Stimulated activated naive CD4-positive, alpha-beta T cell (primary cell): ENCODE data around the gene CLCN6.
A peak's percentile ranks its signal among the peaks of the same experiment; 100 is the strongest.

ENCODE experiments used
- DNase-seq, 6 experiments: peaks; one replicate each; lab custom pipeline; 2025; lab: John Stamatoyannopoulos, UW

Gene CLCN6

GRCh38 chr1:11779715-11780379 lies 26.1 kb upstream of the CLCN6 start:
- DNase-seq, result no peak

DNA sequence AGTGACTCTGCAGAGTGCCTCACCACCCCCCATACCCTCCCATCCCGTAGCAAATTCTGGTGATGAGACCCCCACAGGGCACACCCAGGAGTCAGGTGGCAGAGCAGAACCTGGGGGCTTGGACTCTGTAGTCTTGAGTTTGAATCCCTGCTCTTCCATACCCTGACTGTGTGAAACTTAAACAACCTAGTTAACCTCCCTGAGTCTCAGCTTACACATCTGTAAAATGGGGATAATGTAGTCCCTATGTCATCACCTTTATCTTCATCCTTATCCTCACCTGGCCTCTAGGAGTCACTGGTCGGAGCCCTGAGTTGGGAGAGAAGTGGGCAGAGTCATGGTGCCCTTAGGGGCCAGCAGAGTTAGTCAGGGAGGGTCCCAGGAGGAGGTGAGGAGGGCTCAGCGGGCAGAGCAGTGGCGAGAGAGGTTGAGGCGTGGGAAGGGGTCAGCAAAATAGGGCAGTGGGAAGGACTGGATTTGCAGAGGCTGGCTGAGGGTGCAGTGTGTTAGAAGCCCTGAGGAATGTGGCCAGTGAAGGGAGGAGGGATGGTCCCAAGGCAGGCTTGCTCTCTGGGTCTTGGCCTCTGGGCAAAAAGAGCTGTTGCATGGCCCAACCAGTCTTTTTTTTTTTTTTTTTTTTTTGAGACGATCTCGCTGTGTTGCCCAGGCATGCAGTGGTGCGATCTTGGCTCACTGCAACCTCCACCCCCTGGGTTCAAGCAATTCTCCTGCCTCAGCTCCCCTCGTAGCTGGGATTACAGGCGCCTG lies 25.4 kb upstream of the CLCN6 start:
- no peak for DNase-seq

DNA sequence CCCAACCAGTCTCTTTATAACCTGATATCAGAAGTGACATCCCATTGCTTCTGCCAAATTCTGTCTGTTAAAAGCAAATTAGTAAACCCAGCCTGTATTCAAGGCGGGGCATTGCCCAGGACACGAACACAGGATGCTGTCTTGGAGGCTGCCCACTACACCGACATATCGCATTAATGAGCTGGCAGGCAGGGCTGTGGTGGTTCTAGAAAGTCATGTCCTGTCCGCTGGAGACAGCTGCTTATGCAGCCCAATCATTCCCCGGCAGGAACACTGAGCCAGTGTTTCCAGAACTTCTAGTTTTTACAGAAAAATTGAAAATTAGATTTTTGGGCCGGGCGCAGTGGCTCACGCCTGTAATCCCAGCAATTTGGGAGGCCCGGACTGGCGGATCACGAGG lies 24.7 kb upstream of the CLCN6 start:
- no peak for DNase-seq

GRCh38 chr1:11782127-11782708 lies 23.8 kb upstream of the CLCN6 start:
- DNase-seq, result no peak

DNA sequence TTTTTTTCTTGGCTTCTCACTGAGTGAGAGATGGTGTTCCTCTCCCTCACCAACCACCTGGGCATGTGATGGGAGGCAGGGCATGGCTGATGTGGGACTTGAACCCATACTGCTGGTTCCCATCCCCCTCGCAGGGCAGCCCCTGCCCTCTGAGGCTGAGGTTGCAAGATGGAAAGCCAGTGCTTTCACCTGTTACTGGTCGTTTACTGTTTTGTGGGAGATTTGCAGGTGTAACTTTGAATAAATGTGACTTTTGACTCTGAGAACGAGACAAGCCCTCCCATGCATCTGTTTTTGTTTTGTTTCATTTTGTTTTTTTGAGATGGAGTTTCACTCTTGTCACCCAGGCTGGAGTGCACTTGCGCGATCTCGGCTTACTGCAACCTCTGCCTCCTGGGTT lies 22.4 kb upstream of the CLCN6 start:
- DNase-seq, result no peak

DNA sequence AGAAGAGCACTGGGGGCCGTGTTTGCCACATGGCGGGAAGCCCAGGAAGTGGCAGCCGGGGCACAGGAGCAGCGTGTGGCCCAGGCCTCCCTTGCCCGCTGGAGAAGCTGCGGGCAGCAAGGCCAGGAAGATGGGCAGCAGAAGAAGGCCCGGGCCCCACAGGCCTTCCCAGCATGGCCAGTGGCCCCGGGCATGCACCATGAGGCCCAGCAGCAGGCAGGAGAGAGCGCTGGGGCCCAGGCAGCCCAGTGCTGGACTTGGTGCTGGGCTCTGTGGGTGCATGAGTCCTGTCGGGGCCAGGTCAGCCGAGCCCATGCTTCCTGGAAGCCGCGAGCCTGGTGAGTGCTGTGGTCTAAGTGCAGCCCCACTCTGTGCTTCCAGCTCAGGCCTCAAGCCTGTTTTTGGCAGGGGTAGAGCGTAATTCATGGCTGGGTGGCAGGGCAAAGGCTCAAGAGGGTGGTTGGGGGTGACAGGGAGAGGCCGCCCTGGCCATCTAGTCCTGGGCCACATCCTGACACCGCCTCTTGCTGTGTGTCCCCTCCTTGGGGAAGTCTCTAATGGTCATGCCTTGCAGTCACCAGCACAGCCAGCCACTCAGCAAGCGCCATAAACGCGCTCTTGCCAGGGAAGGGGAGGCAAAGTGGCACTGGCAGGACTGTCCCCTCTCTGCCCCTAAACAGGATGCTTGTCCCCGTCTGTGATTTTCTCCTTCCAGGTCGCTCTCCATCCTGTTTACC lies 21.6 kb upstream of the CLCN6 start:
- no peak for DNase-seq

DNA sequence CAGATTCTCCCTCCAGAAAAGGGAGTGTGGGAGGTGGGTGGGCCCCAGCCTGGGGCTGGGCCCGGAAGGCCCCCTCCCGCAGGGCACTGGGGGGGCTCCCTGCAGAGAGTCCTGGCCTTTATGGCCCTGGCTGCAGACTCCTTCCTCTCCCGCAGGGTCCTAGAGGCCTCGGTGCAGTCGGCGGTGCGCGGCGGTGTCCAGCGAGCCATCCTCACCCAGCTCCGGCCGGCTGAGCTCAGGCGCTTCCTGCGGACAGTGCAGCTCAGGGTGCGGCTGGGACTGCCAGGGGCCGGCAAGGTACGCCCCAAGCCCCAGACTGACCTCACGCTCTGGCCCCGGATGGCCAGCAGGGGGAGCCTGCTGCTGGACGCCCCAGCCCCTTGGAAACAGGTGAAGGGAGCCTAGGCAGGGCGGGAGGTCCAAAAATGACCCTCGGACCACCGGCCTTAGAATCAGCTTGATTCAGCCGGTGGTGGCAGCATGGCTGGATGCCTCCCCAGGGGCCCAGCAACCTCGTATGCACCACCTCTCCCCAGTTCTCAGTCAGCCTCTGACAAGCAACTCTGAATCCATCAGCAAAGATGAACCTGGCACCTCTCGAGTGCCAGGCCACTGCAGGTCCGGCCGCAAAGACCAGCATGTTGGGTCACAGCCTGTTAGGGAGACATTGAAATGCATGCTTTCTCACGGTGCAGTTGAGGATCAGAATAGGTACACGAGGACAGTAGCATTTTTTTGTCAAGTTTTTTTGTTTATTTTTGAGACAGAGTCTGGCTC lies 20.8 kb upstream of the CLCN6 start:
- DNase-seq, result peak in 3 of 6 experiments; percentile 18 to 45 (median 25)

- DNase-seq, result no peak
Observed at GRCh38 chr1:11786168-11786567, 19.8 kb upstream of the CLCN6 start.

- no peak for DNase-seq
Observed at GRCh38 chr1:11787251-11787803, 18.7 kb upstream of the CLCN6 start.

- DNase-seq, result no peak
Observed at GRCh38 chr1:11787804-11788436, 18.1 kb upstream of the CLCN6 start.

GRCh38 chr1:11788549-11789053 lies 17.4 kb upstream of the CLCN6 start:
- DNase-seq, result no peak

DNA sequence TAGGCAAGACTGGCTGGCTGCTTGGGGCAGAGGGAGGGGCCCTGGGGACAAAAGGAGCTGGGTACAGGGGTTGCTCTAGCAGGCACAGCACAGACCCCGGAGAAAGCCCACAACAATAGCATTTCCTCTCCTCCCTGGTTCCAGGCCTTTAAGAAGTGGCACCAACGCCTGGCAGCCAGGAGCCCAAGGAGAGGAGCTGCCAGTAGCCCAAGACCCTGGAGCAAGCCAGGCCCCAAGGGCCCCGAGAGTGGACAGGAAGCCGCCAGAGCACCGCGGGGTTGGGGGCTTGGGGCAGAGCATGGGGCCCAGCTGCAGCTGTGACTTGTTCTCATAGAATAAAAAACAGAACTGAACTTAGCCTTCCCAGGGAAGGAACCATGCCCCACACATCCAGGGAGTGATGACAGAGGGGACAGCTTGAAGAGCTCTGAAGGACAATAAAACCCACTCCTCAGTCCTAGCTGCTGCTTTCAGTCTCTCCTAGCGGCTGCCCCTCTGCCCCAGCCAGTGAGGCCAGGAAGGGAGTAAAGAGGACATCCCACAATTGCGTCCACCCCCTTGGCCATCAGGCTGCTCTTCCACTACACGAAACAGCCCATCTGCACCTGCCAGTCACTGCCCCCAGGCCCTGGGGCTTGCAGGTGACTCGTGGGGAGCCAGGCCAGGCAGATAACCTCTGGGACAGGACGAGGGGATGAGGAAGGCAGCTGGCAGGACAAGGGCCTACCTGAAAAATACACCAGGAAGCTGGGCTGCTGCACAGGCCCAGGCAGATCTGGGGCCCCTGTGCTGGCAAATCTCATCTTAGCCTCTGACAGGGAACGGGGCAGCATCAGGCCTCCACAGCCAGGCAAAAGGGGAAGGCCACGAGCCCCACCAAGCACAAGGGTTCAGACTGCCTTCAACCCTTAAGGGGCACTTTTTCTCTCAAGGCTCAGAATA lies 16.6 kb upstream of the CLCN6 start:
- DNase-seq, result no peak

- no peak for DNase-seq
Observed at GRCh38 chr1:11790101-11790879, 15.7 kb upstream of the CLCN6 start.

- no peak for DNase-seq
Observed at GRCh38 chr1:11790880-11791715, 14.9 kb upstream of the CLCN6 start.

DNA sequence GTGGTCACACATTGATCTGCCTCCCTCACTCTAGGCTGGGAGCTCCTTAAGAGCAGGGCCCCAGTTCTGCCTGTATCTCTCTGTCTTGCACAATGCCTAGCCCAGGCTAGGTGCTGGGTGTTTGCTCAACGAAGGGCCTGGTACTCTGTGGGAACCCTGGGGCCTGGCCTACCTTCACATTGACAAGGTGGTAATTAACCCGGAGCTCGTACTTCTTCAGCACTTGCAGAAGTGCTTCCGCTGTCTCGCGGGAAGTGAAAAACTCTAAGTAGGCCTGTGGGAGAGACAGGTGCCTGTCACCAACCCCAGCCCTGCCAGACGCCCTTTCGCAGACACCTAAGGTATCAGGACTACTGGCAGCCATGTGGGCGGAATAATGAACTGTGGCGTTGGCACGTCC lies 13.9 kb upstream of the CLCN6 start:
- no peak for DNase-seq

DNA sequence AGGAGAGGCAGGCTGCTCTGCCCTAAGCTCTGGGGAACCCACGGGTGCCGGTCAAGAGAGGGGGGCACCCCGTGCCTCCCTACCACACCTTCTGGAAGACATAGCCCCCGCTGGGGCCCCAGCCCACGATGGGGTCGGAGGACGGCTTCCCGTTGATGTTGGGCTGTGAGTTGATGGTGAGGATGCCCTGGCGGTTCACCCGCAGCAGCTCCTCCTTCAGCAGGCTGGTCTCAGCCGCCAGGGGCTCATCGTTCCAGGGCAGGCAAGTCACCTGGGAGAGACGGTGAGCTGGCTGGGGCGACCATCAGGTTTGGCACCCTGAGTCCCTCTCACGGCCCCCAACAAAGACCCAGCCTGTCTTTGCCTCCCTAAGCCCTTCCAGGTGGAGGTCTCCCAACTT lies 12.2 kb upstream of the CLCN6 start:
- DNase-seq, result no peak

DNA sequence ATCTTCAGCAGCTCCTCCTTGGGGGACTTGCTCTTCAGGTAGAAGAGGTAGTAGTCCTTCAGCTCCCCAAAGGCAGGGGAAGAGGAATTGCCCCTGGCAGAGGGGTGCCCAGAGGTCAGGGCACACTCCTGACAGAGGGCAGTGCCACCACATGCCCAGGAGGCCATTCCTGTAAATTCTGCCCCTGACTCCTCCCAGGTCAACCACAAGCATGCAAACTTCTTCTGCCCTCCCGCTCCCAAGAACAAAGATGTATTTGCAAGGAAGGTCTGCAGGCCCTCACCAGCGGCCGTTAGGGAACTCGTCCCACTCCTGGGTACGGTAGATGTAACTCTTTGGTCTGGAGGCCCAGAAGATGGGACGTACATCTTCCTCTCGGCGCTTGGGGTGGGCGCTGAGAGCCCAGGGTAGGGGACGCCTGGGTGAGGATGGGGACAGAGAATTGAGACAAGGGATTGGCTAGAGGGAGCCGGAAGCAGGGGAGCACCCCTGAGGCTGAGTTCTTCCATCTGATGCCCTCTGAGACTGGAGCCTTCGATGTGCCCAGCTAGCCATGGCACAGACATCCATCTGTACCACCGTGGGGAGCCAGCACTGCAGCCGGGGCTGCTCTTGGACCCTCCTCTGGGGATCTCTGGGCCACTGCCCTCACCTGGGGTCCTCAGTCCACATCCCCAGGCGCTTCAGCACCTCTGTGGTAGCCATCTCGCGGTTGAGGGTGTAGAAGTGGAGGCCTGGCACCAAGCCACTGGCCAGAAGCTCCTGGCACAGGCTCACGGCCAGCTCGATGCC lies 11.3 kb upstream of the CLCN6 start:
- DNase-seq, result no peak
